GM10266 (cell line): ENCODE measurements around the gene TM4SF1.

Experiments
- DNase-seq: peaks from one replicate; pipeline ENCODE4 v3.0.0; 2012; ENCODE audit errors: extremely low spot score
- CTCF ChIP-seq: IDR thresholded peaks from 2 replicates; pipeline ENCODE4 v1.5.1; 2012; ENCODE audit warnings: mild to moderate bottlenecking, low read depth; ENCODE audit not compliant: control insufficient read depth, insufficient read depth; ENCODE audit errors: missing control alignments

Gene TM4SF1

GRCh38 chr3:149415484-149415883, 38.0 kb upstream of the TM4SF1 start:
- TF ChIP-seq CTCF: no peak
- no peak for DNase-seq

- TF ChIP-seq CTCF: no peak
- DNase-seq: no peak
These were observed 37.2 kb upstream of the TM4SF1 start for GRCh38 chr3:149414557-149415231.

- no peak for DNase-seq
- TF ChIP-seq CTCF: no peak
These were observed 34.1 kb upstream of the TM4SF1 start for GRCh38 chr3:149411583-149411982.

- DNase-seq: no peak
- TF ChIP-seq CTCF: no peak
These were observed 31.9 kb upstream of the TM4SF1 start for GRCh38 chr3:149409351-149409750.

- no peak for TF ChIP-seq CTCF
- DNase-seq: no peak
These were observed 30.4 kb upstream of the TM4SF1 start for GRCh38 chr3:149407898-149408297.

GRCh38 chr3:149406244-149406752, 28.8 kb upstream of the TM4SF1 start:
- DNase-seq: no peak
- TF ChIP-seq CTCF: no peak

GRCh38 chr3:149403443-149403842, 26.0 kb upstream of the TM4SF1 start:
- DNase-seq: no peak
- TF ChIP-seq CTCF: no peak
